GM18907 (cell line): ENCODE measurements around the gene CPA3.

Source experiments
- ATAC-seq: cut with Tn5 transposase; IDR thresholded peaks from one replicate; pipeline ENCODE4 v1.9.1; 2021; ENCODE audit warnings: mild to moderate bottlenecking, moderate library complexity; ENCODE audit not compliant: unreplicated experiment

Gene CPA3, protein sequence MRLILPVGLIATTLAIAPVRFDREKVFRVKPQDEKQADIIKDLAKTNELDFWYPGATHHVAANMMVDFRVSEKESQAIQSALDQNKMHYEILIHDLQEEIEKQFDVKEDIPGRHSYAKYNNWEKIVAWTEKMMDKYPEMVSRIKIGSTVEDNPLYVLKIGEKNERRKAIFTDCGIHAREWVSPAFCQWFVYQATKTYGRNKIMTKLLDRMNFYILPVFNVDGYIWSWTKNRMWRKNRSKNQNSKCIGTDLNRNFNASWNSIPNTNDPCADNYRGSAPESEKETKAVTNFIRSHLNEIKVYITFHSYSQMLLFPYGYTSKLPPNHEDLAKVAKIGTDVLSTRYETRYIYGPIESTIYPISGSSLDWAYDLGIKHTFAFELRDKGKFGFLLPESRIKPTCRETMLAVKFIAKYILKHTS

DNA sequence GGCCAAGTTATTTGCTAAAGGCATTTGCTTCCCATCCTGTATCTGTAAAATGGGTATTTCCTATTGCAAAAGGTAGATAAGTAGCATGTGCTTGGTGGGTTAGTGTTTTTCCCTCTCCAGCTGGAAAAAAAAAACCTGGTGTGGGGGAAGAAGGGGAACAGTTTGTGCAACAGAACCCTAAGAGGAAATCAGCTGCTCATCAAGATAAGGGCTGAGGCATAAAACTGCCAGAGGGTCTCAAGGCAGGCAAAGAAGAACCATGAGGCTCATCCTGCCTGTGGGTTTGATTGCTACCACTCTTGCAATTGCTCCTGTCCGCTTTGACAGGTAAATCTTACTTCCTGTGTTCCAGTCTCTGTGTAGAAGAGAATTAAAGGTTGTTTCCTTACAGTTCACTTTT, at the start of gene CPA3:
TSS of gene CPA3 (plus strand) at position 248 of the 400 bp plus-strand sequence. CDS start at position 260, 12 bp downstream.
- ATAC-seq: no peak

DNA sequence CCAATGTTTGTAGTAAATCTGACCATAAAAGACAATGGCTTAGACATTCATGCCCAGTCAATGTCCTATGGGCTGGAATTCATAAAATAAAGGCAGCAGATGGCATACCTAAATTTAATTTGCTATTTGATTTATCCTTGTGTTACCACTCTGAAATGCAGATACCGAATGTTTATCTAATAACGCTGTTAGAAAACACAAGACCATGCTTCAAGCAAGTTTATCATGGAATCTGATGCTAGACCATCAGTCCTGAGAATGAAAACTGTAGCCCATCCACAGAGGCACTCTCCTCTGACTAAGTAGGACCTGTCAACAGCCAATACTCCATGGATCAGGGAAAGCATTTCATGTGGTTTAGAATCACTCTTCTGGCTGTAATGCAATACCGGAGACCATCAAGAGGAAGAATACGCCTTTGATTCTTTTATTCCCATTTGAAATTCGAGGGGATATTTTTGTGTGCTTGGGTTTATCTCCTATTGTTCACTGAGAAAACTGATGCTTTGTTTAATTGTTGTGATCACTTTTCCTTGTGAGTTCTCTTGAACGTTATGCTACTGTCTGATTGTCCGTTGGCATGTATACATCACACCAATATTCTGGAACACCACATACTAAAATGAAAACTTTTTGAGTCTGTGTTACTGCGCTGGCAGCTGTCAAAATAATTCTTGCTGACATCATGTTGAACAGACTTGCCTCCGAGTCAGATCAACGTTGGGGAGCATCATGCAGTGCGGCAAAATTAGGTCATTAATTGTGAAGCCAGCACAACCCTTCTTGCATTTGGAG, 49.6 kb upstream of the CPA3 start:
- ATAC-seq: no peak

DNA sequence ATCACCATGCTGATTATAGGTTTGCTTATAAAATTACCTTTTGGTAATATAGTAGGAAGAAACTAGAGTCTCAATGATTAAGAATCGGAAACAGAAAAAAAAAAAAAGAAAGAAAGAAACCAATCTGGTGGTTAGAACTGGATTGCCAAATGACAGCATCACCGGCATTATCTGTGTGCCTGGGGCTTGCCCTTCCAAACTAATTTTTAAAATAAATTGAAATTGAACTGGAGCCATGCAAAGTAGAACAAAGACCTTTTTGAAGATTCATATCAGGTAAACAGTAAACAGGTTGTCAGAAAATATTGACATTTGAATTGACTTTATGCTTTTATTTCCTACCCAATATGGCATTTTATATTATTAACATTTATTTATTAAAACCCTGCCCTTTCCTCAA, 48.7 kb upstream of the CPA3 start:
- ATAC-seq: no peak

DNA sequence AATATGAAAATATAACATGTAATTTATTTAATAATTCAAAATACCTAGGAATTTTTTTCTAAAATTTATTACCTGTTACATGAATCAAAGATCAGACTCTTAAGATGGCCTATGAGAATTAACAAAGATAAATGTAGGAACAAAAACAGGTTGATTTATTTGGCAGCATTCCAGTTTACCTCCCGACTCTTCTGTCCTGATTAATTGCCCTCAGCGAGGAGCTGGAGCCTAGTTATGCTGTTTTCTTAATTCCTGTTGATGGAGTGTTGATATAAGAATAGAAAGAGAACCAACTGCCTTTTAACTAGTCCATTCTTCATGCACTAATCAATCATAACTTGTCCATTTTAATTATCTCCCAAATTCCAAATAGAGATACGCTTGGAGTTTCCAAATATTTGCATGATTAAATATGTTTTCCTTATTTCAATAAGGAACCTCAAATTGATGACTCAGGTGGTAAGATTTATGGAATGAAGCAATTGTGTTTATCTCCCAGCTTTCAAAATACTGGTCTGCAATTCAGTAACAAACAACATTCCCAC, 48.0 kb upstream of the CPA3 start:
- no peak for ATAC-seq

DNA sequence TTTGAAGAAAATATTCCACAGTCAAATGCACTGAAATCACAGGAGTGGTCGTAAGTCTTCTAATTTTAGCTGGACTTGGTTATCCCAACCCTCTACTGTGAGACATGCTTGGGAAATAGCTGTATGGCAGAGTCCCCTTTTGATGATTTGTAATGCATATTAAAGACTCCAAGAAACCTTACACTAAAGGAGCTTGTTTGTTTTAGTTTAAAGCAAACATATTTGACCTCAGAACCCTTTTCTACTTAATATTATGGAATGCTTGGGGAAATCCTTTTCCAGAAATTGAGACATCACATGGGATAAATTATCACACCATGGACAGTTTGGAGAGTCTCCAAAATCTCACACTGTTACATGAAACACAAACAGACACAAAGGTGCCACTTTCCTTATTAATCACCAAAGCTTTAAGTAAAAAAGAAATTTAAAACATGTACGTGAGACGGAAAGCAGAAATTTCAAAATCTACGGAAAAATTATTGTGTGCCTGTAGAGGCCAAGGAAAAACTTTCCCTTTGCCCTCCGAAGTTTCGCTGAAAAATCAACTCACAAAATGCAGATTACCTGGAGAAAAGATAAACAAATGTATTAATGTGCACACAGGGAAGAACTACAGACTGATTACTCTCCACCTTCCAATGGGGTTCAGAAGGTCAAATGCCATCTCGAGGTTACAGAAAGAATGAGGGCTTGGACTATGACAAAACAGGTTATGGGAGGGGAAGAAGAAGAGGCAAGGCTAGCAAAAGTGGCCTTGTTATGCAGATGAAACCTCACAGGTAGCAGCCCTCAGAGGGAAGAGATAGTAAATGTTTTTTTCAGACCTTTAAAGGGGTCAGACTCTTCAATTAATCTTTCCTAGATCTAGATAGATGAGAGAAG, 44.5 kb upstream of the CPA3 start:
- ATAC-seq: no peak

DNA sequence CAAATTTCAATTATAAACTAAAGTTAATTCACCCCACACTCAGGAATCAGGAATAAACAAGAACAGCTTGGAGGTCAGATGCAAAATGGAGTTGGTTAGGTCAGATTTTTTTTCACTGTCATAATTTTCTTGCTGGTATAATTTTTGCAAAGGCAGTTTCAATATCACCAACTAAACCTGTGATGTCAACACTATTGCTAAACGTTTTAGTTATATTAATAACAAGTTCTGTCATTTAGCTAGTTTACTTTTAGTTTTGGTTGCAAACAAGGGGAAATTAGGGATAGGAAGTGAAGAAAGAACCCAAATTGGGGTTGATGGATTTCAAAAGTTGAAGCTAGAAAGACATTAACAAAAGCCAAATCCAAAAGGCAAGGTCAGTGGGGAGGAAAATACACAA, 42.1 kb upstream of the CPA3 start:
- ATAC-seq: no peak

DNA sequence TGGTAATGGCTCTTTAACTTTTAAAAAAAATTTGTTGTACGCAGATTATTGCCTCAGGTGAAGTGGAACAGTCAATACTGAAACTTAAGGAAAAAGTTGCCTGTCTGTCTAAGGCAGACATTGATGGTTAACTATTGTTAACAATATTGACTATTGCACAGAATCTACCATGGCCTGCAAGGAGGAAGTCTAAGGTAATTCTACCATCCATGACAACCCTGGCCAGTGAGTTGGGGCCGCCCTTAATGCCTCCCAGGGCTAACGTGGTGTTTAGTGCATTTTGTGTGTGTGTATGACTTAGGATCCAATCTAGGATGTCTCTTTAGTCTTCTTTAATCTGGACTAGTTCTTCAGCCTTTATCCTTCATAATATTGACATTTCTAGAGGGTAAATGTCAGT, 39.6 kb upstream of the CPA3 start:
- no peak for ATAC-seq

DNA sequence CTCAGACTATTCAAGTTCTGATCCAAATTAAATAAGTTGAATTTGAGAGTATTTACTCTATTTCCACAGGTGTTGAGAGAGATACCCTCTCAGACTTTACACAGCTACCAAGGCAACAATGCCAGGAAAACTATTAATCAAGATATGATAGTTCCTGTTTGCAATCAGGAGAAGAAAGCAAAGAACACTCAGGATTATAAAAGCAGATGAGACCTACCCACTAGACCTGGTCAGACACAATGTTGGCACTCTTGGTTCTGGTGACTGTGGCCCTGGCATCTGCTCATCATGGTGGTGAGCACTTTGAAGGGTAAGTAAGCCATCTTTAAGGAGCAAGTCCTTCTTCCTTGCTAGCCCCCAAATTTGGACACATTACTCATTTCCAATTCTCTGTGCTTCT, 37.5 kb upstream of the CPA3 start, which contains the start of gene CPB1:
TSS of gene CPB1 (plus strand) at position 227 of the 400 bp plus-strand sequence. CDS start at position 240, 13 bp downstream.
- no peak for ATAC-seq

DNA sequence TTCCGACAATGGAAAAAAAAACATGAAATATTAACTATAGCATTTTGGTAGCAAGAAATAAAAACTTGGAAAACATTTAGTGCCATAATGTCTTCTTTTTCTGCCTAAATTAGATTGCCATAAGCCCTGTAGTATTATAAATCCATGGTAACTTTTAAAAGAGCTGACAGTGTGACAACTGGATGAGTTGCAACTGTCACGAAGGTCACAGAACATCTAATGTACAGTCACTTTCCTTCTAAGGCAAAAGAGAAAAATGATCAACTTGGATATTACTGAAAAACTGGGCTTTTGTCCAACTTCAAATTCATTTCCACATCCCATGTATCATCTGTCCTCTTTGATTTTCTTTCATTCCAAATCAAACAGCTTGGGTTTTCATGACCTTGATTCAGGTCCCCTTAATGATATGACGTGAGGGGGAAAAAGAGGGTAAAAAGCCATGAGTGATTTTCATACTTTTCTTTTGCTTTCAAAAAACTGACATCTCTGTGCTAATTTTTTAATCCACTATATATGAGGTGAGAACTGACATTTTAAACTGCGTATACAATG, 36.9 kb upstream of the CPA3 start:
- ATAC-seq: no peak

DNA sequence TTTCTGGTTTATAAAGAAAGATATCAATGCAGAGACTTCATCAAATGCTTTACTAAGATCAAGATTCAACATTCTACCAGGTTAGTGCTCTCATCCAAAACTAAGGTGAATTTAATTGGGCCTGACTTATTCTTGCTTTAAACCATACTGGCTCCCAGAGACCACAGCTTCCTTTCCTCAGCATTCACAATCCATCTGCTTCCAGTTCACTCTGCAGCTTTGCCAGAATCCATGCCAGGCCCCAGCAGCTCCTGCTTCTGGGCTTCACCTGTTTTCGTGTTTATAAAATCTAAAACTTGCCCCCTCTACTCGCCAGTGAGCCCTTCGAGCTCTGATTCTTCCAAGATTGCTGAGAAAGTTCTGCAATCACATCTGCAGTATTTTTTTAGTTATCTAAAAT, 35.2 kb upstream of the CPA3 start:
- ATAC-seq: no peak

DNA sequence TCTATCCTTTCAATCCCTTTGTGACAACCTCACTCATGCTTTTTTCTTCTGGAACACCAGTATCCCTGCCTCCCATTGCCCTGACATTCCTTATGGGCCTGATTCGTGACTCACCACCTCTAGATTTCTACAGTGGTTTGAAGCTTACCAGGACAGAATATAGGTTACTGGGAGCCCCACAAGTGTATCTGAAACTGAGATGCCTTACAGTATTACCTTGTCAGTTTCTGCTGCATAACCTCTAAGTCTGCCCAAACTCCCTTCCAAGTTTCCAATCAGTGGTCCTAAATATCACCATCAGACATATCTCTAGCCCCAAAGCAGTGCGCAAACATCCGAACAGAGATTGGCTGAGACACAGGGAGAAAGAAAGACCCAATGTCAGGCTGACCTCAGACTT, 31.9 kb upstream of the CPA3 start:
- no peak for ATAC-seq

DNA sequence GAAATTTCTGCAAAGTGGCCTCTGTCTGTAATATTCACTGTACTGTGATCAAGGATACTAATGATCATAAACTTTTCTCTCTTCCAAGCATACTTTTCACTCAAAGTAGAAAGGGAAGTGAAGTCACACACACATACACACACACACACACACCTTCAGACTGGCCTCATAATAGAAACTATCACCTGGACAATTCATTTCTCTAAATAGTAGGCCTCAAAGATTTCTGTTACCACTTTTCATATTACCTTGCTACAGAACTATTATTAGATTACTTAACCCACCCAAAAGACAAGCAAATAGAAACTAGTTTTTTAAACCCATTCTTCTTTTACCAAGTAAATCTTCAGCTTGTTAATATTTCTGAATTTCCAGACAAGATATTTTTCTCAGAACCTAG, 25.3 kb upstream of the CPA3 start:
- no peak for ATAC-seq

DNA sequence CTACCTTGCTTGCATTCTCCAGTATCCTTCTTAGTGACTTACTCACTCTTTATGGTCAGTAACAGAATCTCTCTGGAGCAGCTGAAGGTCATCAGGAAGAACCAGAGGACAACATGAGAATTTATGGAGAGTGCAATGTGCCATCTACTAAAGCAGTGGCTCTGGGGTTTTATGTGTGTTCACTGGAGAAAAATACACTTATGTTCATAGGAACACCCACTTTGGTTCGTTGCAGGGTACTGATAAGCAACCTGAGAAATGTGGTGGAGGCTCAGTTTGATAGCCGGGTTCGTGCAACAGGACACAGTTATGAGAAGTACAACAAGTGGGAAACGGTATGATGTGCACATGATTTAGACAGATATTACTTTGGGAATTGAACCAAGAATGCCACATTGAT, 24.6 kb upstream of the CPA3 start:
- no peak for ATAC-seq

DNA sequence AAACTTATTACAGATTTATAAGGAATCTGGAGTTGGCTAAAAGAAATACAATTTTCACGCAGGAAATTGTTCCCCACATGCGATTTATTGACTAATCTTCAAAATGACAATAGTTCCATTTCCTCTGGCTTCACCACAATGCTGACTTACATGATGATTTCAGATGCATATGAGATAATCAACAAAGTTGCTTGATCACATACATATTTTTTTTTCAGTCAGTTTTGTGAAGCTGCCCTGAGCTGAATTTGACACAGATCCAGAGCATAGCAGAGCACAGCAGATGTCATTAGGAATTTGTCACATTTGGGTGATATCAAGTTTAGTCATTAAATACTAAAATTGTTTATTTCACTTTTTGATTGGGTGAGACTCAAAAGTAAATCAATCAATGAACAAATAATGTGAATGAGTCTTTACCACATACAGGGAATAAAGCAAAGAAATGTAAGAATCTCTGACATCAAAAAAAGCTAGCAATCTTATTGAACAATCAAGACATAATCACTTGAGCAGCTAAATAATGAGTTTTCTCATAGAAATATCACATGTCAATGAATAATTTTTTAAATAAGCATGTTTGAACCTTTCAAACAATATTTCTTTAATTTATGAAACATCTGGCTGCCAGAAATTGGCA, 19.2 kb upstream of the CPA3 start:
- ATAC-seq: no peak

DNA sequence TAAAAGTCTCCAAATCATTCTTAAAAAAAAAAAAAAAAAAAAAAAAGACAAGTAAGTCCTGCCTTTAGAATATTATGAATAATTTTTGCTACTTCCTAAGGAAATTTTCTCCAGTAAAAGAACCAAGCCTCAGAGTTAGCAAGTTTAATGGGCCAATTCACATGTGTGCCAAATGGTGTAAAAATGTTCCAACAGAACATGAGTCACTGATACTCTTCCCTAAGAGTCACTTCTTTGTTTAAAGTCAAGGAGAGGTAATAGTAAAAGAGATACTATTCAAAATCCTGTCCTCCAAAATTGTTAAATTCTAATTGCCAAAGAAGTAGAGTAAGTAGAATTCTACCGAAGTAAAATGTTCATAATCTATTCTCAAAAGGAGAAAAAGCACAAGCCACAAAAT, 17.7 kb upstream of the CPA3 start:
- no peak for ATAC-seq

DNA sequence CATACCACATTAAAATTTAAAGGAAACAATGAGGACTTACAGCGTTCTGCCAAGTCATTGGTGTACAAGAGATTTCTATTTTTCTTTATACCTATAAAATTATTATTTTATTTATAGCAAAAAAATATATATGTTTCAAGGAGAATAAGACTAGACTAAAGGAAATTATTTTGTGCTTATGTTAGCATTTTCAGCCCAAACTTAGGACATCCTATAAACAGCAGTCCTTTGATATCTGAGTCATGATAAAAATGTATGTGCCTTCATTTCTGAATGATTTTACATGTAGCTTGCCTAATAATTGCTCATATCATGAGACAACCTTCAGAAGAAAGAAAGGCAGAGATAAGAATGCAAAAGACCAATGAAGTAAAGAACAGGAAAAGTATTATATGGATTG, 16.7 kb upstream of the CPA3 start:
- ATAC-seq: no peak

DNA sequence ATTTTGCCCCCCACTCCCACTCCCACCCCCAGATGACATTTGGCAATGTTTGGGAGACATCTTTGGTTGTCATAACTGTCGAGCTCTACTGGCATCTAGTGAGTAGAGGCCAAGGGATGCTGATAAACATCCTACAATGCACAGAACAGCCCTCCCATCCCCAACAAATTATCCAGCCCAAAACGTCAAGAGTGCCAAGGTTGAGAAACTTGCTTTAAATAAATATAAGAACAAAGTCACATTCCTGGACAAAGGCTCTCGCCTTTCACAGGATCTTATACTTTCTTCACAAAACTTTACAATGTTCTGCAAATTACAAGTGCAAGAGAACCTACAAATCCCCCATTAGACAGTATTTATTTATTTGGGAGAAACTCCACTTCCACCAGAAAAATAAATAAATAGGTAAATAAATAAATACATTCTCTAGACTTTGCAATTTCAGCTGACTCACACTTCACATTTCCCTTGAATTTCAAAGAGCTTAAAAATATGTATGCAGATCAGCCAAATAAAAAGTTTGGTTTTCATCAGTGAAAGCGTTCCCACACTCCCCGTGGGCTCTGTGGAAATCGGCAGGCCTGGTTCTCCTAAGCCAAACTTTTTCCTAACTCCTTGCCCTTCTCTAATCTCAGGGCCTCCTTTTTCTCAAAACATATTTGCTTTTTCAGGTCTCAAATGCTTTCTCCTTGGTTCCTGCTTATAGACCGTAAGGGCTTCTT, 12.7 kb upstream of the CPA3 start:
- ATAC-seq: no peak

DNA sequence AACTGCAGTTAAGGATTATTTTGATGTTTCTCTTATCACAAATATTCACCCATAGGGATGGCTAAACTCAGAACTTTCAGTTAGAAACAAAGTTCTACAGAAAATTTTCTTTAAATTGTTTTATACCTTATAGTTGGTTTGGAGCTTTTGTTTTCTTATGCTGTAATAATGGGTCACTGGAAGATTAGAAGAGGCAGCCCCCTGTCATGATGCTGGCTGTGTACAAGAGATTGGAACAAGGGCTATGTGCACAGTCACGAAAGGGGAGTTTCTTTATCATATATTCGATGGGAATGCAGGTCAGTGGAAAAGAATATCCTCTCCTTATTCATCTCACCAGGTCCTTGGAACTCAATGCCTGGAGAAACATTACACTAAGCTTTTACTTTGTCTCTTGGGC, 12.0 kb upstream of the CPA3 start:
- ATAC-seq: no peak

DNA sequence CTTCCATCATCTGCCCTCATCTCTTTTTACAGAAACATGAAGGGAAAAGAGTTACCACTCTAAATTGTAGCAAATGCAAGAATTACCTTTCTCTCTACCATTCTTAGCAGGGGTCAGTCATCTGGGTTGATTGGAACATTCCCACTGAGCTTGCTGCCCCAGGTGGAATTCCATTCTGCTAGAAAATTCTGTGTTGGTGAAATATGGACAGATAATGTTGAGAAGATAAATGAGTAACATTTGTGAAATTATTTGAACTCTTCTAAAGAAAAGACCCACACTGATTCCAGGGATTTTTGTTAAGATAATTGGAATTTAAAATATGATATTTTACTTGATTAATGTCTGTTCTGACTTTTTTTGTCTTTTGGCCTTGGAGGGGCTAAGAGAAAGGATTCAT, 11.0 kb upstream of the CPA3 start:
- ATAC-seq: no peak
